Measurements from ENCODE around the gene PPFIA1. TPM values are rescaled to one million over a fixed set of nuclear protein-coding genes. Genes with fewer than 3 reads are reported as not detected.
A peak's percentile ranks its signal among the peaks of the same experiment; 100 is the strongest.

The PPFIA1 gene
- 17.3 and 23.8 TPM in 2 replicates for total RNA-seq (2014; rRNA removed; shearing (Covaris generic))

- DNase-seq (ENCODE audit: low read depth), result peak; percentile 92
Observed at GRCh38 chr11:70270104-70270876, at the start of gene PPFIA1. TSS of gene PPFIA1 (plus strand) at chr11:70270690. CDS start at chr11:70272173, 1,483 bp downstream.

- DNase-seq (ENCODE audit: low read depth), result no peak
Observed at GRCh38 chr11:70220920-70221319, 49.6 kb upstream of the PPFIA1 start.

GRCh38 chr11:70225681-70226177 lies 44.8 kb upstream of the PPFIA1 start:
- no peak for DNase-seq (ENCODE audit: low read depth)

- DNase-seq (ENCODE audit: low read depth), result no peak
Observed at GRCh38 chr11:70226183-70226582, 44.3 kb upstream of the PPFIA1 start.

- DNase-seq (ENCODE audit: low read depth), result no peak
Observed at GRCh38 chr11:70226967-70227366, 43.5 kb upstream of the PPFIA1 start.

- no peak for DNase-seq (ENCODE audit: low read depth)
Observed at GRCh38 chr11:70229737-70230136, 40.8 kb upstream of the PPFIA1 start.

- no peak for DNase-seq (ENCODE audit: low read depth)
Observed at GRCh38 chr11:70230151-70230839, 40.2 kb upstream of the PPFIA1 start.

GRCh38 chr11:70230840-70231710 lies 39.4 kb upstream of the PPFIA1 start:
- no peak for DNase-seq (ENCODE audit: low read depth)

GRCh38 chr11:70233034-70233433 lies 37.5 kb upstream of the PPFIA1 start:
- no peak for DNase-seq (ENCODE audit: low read depth)

GRCh38 chr11:70233511-70233934 lies 37.0 kb upstream of the PPFIA1 start:
- peak; percentile 91 for DNase-seq (ENCODE audit: low read depth)

- no peak for DNase-seq (ENCODE audit: low read depth)
Observed at GRCh38 chr11:70233962-70234361, 36.5 kb upstream of the PPFIA1 start.

- peak; percentile 32 for DNase-seq (ENCODE audit: low read depth)
Observed at GRCh38 chr11:70240337-70240736, 30.2 kb upstream of the PPFIA1 start.

GRCh38 chr11:70241709-70242108 lies 28.8 kb upstream of the PPFIA1 start:
- DNase-seq (ENCODE audit: low read depth), result no peak

- no peak for DNase-seq (ENCODE audit: low read depth)
Observed at GRCh38 chr11:70242885-70243284, 27.6 kb upstream of the PPFIA1 start.

- peak; percentile 63 for DNase-seq (ENCODE audit: low read depth)
Observed at GRCh38 chr11:70243912-70244652, 26.4 kb upstream of the PPFIA1 start.

- DNase-seq (ENCODE audit: low read depth), result peak; percentile 78
Observed at GRCh38 chr11:70244698-70245097, 25.8 kb upstream of the PPFIA1 start.

- no peak for DNase-seq (ENCODE audit: low read depth)
Observed at GRCh38 chr11:70246196-70246595, 24.3 kb upstream of the PPFIA1 start.

GRCh38 chr11:70247042-70247709 lies 23.3 kb upstream of the PPFIA1 start:
- no peak for DNase-seq (ENCODE audit: low read depth)

- DNase-seq (ENCODE audit: low read depth), result peak; percentile 35
Observed at GRCh38 chr11:70247710-70248072, 22.8 kb upstream of the PPFIA1 start.

- DNase-seq (ENCODE audit: low read depth), result no peak
Observed at GRCh38 chr11:70250876-70251658, 19.4 kb upstream of the PPFIA1 start.

All from RPMI7951 (cell line).